K562 (cell line): ENCODE measurements around the gene SLIT1. TPM values are rescaled to one million over a fixed set of nuclear protein-coding genes. Genes with fewer than 3 reads are reported as not detected.

ENCODE experiments used
- ATAC-seq: fragments of 200-7000 bp; cut with Tn5 transposase; 3 replicates; pipeline ENCODE4 v1.9.1; 2020; ENCODE audit warnings: moderate library complexity
- BruUV-seq: library from RNA; stranded (reverse); fragments of 400-500 nt; replicated peaks from 2 replicates; lab custom pipeline; 2021; lab: Mats Ljungman, UMichigan
- CTCF ChIA-PET: fragments of 300-600 bp; formaldehyde crosslinking; extraction: SDS; loops from one replicate; lab custom pipeline; 2021; ENCODE audit warnings: low intra/inter-chr PET ratio; lab: Yijun Ruan, JAX
- POLR2A ChIA-PET: fragments of 300-600, 350-650 bp; sonication (Branson Sonifier 250); formaldehyde crosslinking; extraction: SDS; loops from one replicate; lab custom pipeline; 2021; ENCODE audit warnings: antibody characterized with exemption, inconsistent platforms; lab: Yijun Ruan, JAX
- DNase-seq, 4 experiments: peaks; one replicate each; pipeline versions ENCODE4 v3.0.0 to v3.0.0-alpha.2; 2011 to 2018; ENCODE audit warnings: low spot score in 3 of 4, mixed read lengths in 3 of 4; ENCODE audit errors: extremely low read depth in 1 of 4
- FAIRE-seq: peaks from 2 replicates; lab custom pipeline; 2011; peaks lifted over from hg19 to GRCh38; lab: Jason Lieb, UNC
- H2AFZ ChIP-seq: 2 replicates; pipeline ENCODE4 v1.6.0; 2011; ENCODE audit warnings: low read depth, low read length, control low read depth, inconsistent platforms
- H3K27ac ChIP-seq: fragments of 200-600 bp; 3 replicates; pipeline ENCODE4 v1.8.0; 2011; ENCODE audit warnings: low read depth, mild to moderate bottlenecking, control low read depth, inconsistent platforms, low read length, moderate library complexity, mixed read lengths; ENCODE audit errors: extremely low read depth
- H3K27me3 ChIP-seq, 2 experiments: fragments of 300-600 bp in 1 of 2; 2 replicates in 1 of 2; 3 replicates in 1 of 2; pipeline versions ENCODE4 v1.6.0 to v1.8.0; 2011; ENCODE audit warnings: inconsistent platforms in 2 of 2, low read length in 2 of 2, mild to moderate bottlenecking in 1 of 2, mixed read lengths in 1 of 2, moderate library complexity in 1 of 2; ENCODE audit not compliant: control insufficient read depth in 2 of 2, insufficient read depth in 2 of 2
- H3K36me3 ChIP-seq: fragments of 300-600 bp; 3 replicates; pipeline ENCODE4 v1.8.0; 2011; ENCODE audit warnings: mild to moderate bottlenecking, low read length, inconsistent platforms; ENCODE audit not compliant: control insufficient read depth, insufficient read depth
- H3K4me1 ChIP-seq, 2 experiments: fragments of 200-600 bp in 1 of 2; replicated peaks in 1 of 2; 2 replicates in 1 of 2; 3 replicates in 1 of 2; pipeline versions ENCODE4 v1.5.1 to v1.8.0; 2011; ENCODE audit warnings: inconsistent platforms in 2 of 2, low read length in 2 of 2, mild to moderate bottlenecking in 1 of 2, mixed read lengths in 1 of 2, moderate library complexity in 1 of 2; ENCODE audit not compliant: control insufficient read depth in 2 of 2, insufficient read depth in 2 of 2
- H3K4me2 ChIP-seq: 2 replicates; pipeline ENCODE4 v1.6.1; 2011; ENCODE audit warnings: low read length, control low read depth, inconsistent platforms, mixed read lengths; ENCODE audit not compliant: insufficient read depth
- H3K4me3 ChIP-seq: fragments of 200-600 bp; sonication (generic), shearing (Covaris generic); 2 replicates; pipeline ENCODE4 v1.5.1; 2016; ENCODE audit warnings: control low read depth, inconsistent platforms
- H3K79me2 ChIP-seq: fragments of 200-600 bp; 3 replicates; pipeline ENCODE4 v1.8.0; 2011; ENCODE audit warnings: low read length, inconsistent platforms; ENCODE audit not compliant: control insufficient read depth, insufficient read depth
- H3K9ac ChIP-seq, 2 experiments: 2 replicates each; pipeline versions ENCODE4 v1.6.0 to v1.6.1; 2011; ENCODE audit warnings: low read depth in 2 of 2, low read length in 2 of 2, control low read depth in 1 of 2, inconsistent platforms in 1 of 2, mild to moderate bottlenecking in 1 of 2, mixed read lengths in 1 of 2; ENCODE audit not compliant: insufficient read depth in 1 of 2
- H3K9me1 ChIP-seq: one replicate; pipeline ENCODE4 v1.6.0; 2011; ENCODE audit warnings: inconsistent platforms, mild to moderate bottlenecking, low read length, moderate library complexity; ENCODE audit not compliant: control insufficient read depth, insufficient read depth
- H3K9me3 ChIP-seq: replicated peaks from 2 replicates; pipeline ENCODE4 v1.5.1; 2011; ENCODE audit warnings: low read depth, low read length, inconsistent platforms; ENCODE audit not compliant: control insufficient read depth, insufficient read depth
- H4K20me1 ChIP-seq: replicated peaks from 2 replicates; pipeline ENCODE4 v1.6.1; 2011; ENCODE audit warnings: low read length, inconsistent platforms, mixed read lengths; ENCODE audit not compliant: control insufficient read depth, insufficient read depth
- ASH1L ChIP-seq: fragments of 450-650 bp; IDR thresholded peaks from 2 replicates; pipeline ENCODE4 v1.6.1; 2018; ENCODE audit warnings: borderline replicate concordance, mild to moderate bottlenecking, low read depth; ENCODE audit not compliant: partially characterized antibody
- DNMT1 ChIP-seq: fragments of 450-650 bp; IDR thresholded peaks from 2 replicates; pipeline ENCODE4 v1.6.1; 2016; ENCODE audit warnings: antibody characterized with exemption, mild to moderate bottlenecking
- KAT2B ChIP-seq: IDR thresholded peaks from one replicate; pipeline ENCODE4 v1.6.1; 2012; ENCODE audit warnings: low read depth, mild to moderate bottlenecking, control low read depth, inconsistent platforms, low read length, moderate library complexity
- KHSRP ChIP-seq: fragments of 450-650 bp; IDR thresholded peaks from 2 replicates; pipeline ENCODE4 v1.6.1; 2017
- MAZ ChIP-seq, 2 experiments: fragments of 450-650 bp in 1 of 2; sonication (generic) in 1 of 2; formaldehyde crosslinking; IDR thresholded peaks in 1 of 2; conservative IDR thresholded peaks in 1 of 2; 2 replicates each; pipeline versions ENCODE4 v1.4.0 to v1.5.0; 2020; ENCODE audit warnings: mild to moderate bottlenecking in 1 of 2, missing genetic modification reagents in 1 of 2
- MTA1 ChIP-seq: fragments of 450-650 bp; IDR thresholded peaks from 2 replicates; pipeline ENCODE4 v1.6.1; 2017; ENCODE audit warnings: borderline replicate concordance
- NR2F6 ChIP-seq: fragments of 450-650 bp; formaldehyde crosslinking; IDR thresholded peaks from 2 replicates; pipeline ENCODE4 v1.4.0; 2020; ENCODE audit warnings: mild to moderate bottlenecking
- PHF8 ChIP-seq: fragments of 200-600 bp; sonication (generic); IDR thresholded peaks from 2 replicates; pipeline ENCODE4 v1.6.1; 2012; ENCODE audit warnings: mixed run types, mild to moderate bottlenecking, inconsistent platforms, low read length, moderate library complexity, borderline replicate concordance
- SAFB2 ChIP-seq: fragments of 200-400 bp; formaldehyde crosslinking; IDR thresholded peaks from 2 replicates; pipeline ENCODE4 v1.6.1; 2018; ENCODE audit warnings: borderline replicate concordance, low read length, low read depth, moderate library complexity; ENCODE audit not compliant: severe bottlenecking
- TRIM24 ChIP-seq, 2 experiments: fragments of 450-650 bp; IDR thresholded peaks; 2 replicates each; pipeline ENCODE4 v1.6.1; 2016
- ZBTB1 ChIP-seq: sonication (generic); formaldehyde crosslinking; IDR thresholded peaks from 2 replicates; pipeline ENCODE4 v1.8.1; 2023; ENCODE audit warnings: missing genetic modification reagents, low read depth, mild to moderate bottlenecking, borderline replicate concordance
- ZNF740 ChIP-seq, 3 experiments: fragments of 200-800 bp in 1 of 3; sonication (Bioruptor generic) in 1 of 3; sonication (generic) in 1 of 3; formaldehyde crosslinking in 1 of 3; IDR thresholded peaks; 2 replicates each; pipeline versions ENCODE4 v1.6.1 to v1.8.0; 2016 to 2022; ENCODE audit warnings: mild to moderate bottlenecking in 2 of 3, missing compliant biosample characterization in 2 of 3, missing genetic modification characterization in 2 of 3, missing genetic modification reagents in 1 of 3
- WGBS: fragments of 100-300 bp; shearing (Covaris generic); methylation state at CpG from one replicate; pipeline ENCODE4 v1.1.6; 2016; ENCODE audit warnings: low coverage, mixed read lengths; ENCODE audit not compliant: insufficient coverage; ENCODE audit errors: missing lambda C conversion rate; 5-methylcytosine and 5-hydroxymethylcytosine counted together
- in situ Hi-C: fragments of 300-500 bp; cut with MboI; formaldehyde crosslinking; loops from 4 replicates; pipeline ENCODE4 v1.15.0; 2018; ENCODE audit warnings: inconsistent platforms, mixed read lengths
- intact Hi-C: fragments of 100-400 bp; cut with micrococcal nuclease; formaldehyde crosslinking; loops from 2 replicates; pipeline ENCODE4 v1.14.2; 2022
- polyA plus RNA-seq, 8 experiments: library from polyadenylated mRNA; depleted of rRNA in 4 of 8; stranded (reverse) in 5 of 8; unstranded in 3 of 8; fragments of >200 nt; fragmentation: Nextera tagmentation in 2 of 8; fragmentation: Illumina TruSeq in 1 of 8; extraction: Ambion mirVana in 2 of 8; extraction: Trizol in 1 of 8; gene quantifications; 2 replicates each; pipeline versions ENCODE4 v1.2.1 to v1.2.3, GENCODE V29; 2011 to 2014; ENCODE audit warnings: inconsistent platforms in 1 of 8, missing spikeins in 1 of 8
- total RNA-seq, 7 experiments: library from RNA; depleted of rRNA in 6 of 7; stranded (reverse); fragments of >200 nt in 6 of 7; fragmentation: Illumina TruSeq in 2 of 7; extraction: Trizol in 2 of 7; gene quantifications; 2 replicates each; pipeline versions ENCODE4 v1.2.1 to v1.2.3, GENCODE V29; 2011 to 2021; ENCODE audit warnings: low replicate concordance in 1 of 7

SLIT1 gene
- total and polyA plus RNA-seq, 9 of the 15 experiments (the other 6 are each of a cell fraction or from before 2014, with no cell fraction given), result 0.01 to 0.11 (median 0.04) TPM; not detected in 3

- 100% methylated on average over 2 of the region's 2 CpGs for WGBS
- H3K4me3 ChIP-seq, result no peak overlapping the region
- DNase-seq (no peak), FAIRE-seq (no peak), ATAC-seq (no peak)
- H3K9me3 ChIP-seq, result no peaks in the 10 kb centered on the region
- no peaks in the 10 kb centered on the region for H3K79me2 ChIP-seq
- no peak overlapping the region for H3K27ac ChIP-seq
- intact Hi-C loops, result no loop called here
- H3K36me3 ChIP-seq, result no peaks in the 10 kb centered on the region
- no TSS peak for BruUV-seq
- TF ChIP-seq ZBTB1 (CRISPR knock-in tag) (no peak), SAFB2 (no peak), DNMT1 (no peak), ASH1L (no peak), KAT2B (no peak), KHSRP (no peak), PHF8 (no peak), MTA1 (no peak), TRIM24 (IDR thresholded peaks at IDR 0.05) (no peak), MAZ (CRISPR knock-in tag; conservative IDR thresholded peaks at IDR 0.05 in 1 of 2, IDR thresholded peaks at IDR 0.05 in 1 of 2) (no peak), ZNF740 (CRISPR knock-in tag; IDR thresholded peaks at IDR 0.05) (no peak), ZNF740 (tag; IDR thresholded peaks at IDR 0.05) (no peak), NR2F6 (CRISPR knock-in tag) (no peak)
- no peaks in the 10 kb centered on the region for H4K20me1 ChIP-seq
- H2AFZ ChIP-seq, result no peak overlapping the region
- in situ Hi-C loops, result no loop called here
- no peak overlapping the region for H3K9ac ChIP-seq
- no peaks in the 10 kb centered on the region for H3K9me1 ChIP-seq
- H3K27me3 ChIP-seq, result no peaks in the 10 kb centered on the region
- ChIA-PET CTCF (no interaction called here), POLR2A (interaction anchor here (0.6 kb wide), 1 partner anchor 73 kb away, joined by 3 read pairs; no protein-coding TSS in a partner anchor)
- no peaks in the 10 kb centered on the region; a peak in 2 of 5 replicates for H3K4me1 ChIP-seq
- H3K4me2 ChIP-seq, result no peak overlapping the region
Observed at GRCh38 chr10:96971324-96971723, 214.4 kb downstream of the SLIT1 start.
